ENCODE measurements around the gene FAIM.
"Not testable (repeated sequence)": the region's sequence is repeated elsewhere in the genome, so short reads cannot be mapped to it uniquely, and the experiment has no call there.

FAIM gene

DNA sequence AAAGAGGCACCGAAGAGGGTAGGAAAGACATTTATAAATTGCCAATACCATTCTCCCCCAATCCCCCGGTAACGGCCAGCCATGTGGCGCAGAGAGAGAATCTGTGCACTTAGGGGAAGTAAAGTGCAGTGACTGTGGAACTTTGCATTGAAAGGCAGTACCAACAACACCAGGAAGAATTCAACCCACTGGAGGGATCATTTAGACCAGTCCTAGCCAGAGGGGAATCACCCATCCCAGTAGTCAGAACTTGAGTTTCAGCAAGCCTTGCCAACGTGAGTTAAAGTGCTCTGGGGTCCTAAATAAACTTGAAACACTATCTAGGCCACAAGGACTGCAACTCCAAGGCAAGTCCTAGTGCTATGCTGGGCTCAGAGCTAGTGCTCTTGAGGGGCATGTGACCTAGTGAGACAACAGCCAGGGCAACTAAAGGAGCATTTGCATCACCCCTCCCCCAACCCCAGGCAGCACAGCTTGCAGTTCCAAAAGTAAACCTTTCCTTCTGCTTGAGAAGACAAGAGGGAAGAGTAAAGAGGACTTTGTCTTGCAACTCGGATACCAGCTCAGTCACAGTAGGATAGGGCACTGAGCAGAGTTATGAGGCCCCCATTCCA, 29.5 kb upstream of the FAIM start:
- H3K27me3 ChIP-seq = no peaks in the 10 kb centered on the region
- H3K36me3 ChIP-seq = peaks cover 14% of the 10 kb centered on the region
- peaks cover 40% of the 10 kb centered on the region for H3K4me1 ChIP-seq
- H3K4me2 ChIP-seq = peak overlapping the region; percentile 78
- H3K4me3 ChIP-seq = no peak overlapping the region
- H3K9ac ChIP-seq = no peak overlapping the region
- peaks cover 11% of the 10 kb centered on the region for H3K9me3 ChIP-seq
- no peaks in the 10 kb centered on the region for H4K20me1 ChIP-seq
- TF ChIP-seq Cebpa-rat (IDR thresholded peaks at IDR 0.05) = no peak
- H3K27ac ChIP-seq = peak overlapping the region; percentile 69

DNA sequence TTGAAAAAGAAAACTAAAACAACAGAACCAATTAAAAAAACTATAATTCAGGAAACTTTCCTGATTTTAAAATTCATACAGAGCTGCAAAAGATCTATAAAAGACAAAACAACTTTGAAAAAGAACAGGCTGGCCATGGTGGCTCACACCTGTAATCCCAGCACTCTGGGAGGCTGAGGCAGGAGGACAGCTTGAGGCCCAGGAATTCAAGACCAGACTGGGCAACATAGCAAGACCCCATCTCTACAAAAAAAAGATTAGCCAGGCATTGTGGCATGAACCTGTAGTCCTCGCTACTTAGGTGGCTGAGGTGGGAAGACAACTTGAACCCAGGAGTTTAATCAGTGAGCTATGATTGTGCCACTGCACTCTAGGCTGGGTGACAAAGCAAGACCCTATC, 21.2 kb upstream of the FAIM start:
- no peak overlapping the region for H3K4me2 ChIP-seq
- TF ChIP-seq Cebpa-rat (IDR thresholded peaks at IDR 0.05) = no peak
- peaks cover 13% of the 10 kb centered on the region; the same call in 1 of the 2 replicates for H3K9me3 ChIP-seq
- peaks cover 29% of the 10 kb centered on the region for H3K36me3 ChIP-seq
- no peaks in the 10 kb centered on the region for H3K27me3 ChIP-seq
- H3K9ac ChIP-seq = no peak overlapping the region
- no peak overlapping the region for H3K4me3 ChIP-seq
- H3K27ac ChIP-seq = no peak overlapping the region
- H3K4me1 ChIP-seq = peaks cover 6% of the 10 kb centered on the region
- no peaks in the 10 kb centered on the region for H4K20me1 ChIP-seq

- H3K4me1 ChIP-seq = peaks cover 16% of the 10 kb centered on the region
- no peaks in the 10 kb centered on the region for H3K27me3 ChIP-seq
- no peak for TF ChIP-seq Cebpa-rat (IDR thresholded peaks at IDR 0.05)
- H3K27ac ChIP-seq = no peak overlapping the region
- H3K9ac ChIP-seq = no peak overlapping the region
- no peak overlapping the region for H3K4me3 ChIP-seq
- no peaks in the 10 kb centered on the region for H4K20me1 ChIP-seq
- peaks cover 13% of the 10 kb centered on the region; the same call in 1 of the 2 replicates for H3K9me3 ChIP-seq
- no peak overlapping the region for H3K4me2 ChIP-seq
- peaks cover 28% of the 10 kb centered on the region for H3K36me3 ChIP-seq
These were observed 20.1 kb upstream of the FAIM start for GRCh38 chr3:138588445-138588844.

DNA sequence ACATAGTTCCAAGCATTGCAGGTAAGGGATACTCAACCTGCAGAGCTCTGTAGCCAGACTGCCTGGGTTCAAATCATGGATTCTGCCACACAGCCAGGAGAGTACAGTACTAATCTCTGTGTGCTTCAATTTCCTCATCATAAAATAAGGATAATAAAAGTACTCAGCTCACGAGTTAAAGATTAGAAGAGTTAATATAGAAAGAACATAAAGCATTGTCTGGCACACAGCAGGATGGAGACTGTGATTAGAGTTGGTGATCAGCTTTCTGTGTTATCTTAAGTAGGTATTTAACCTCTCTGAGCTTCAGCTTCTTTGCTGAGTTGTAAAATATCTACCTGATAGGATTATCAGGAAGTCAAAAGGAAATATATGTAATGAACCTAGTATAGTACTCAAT, 17.2 kb upstream of the FAIM start:
- Histone ChIP-seq H3K27me3 (no peaks in the 10 kb centered on the region), H3K9me3 (peaks cover 2% of the 10 kb centered on the region; the same call in 1 of the 2 replicates), H3K4me2 (no peak overlapping the region), H3K36me3 (peaks cover 18% of the 10 kb centered on the region), H3K9ac (no peak overlapping the region), H3K4me3 (no peak overlapping the region), H4K20me1 (no peaks in the 10 kb centered on the region), H3K4me1 (peaks cover 23% of the 10 kb centered on the region), H3K27ac (no peak overlapping the region)
- TF ChIP-seq Cebpa-rat (IDR thresholded peaks at IDR 0.05) = no peak

DNA sequence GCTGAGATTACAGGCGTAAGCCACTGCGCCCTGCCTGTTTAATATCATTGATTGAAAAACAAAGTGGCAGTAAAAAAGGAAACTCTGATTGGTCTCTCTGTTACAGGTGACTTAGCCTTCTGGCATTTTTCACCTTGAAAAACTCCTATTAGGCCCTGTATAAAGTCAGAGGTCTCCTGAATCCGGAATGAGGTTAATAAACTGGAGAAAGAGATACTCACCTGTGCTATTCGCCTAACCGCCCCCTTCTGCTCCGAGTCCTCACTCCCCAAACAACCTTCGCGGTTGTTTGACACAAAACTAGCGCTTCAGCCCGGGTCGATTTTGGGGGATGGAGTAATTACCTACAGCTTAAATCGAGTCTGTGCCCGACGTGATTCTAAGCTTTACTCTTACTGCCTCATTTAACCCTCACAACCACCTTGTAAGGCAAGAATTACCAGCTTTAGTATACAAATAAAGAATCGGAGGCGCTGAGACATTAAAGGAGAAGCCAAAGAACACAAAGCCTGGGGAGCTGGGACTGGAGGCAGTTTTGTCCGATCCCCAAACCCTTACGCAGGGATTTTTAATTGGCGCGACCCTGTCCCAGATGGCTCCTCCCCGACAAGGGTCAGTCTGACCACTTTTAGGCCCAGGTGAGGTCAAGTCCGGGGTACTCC, 15.0 kb upstream of the FAIM start:
- peaks cover 4% of the 10 kb centered on the region; the same call in 1 of the 2 replicates for H3K9me3 ChIP-seq
- H4K20me1 ChIP-seq = no peaks in the 10 kb centered on the region
- peaks cover 9% of the 10 kb centered on the region for H3K36me3 ChIP-seq
- peak overlapping the region; percentile 83 for H3K27ac ChIP-seq
- peak overlapping the region; percentile 96 for H3K4me2 ChIP-seq
- peak overlapping the region; percentile 82 for H3K4me3 ChIP-seq
- H3K27me3 ChIP-seq = no peaks in the 10 kb centered on the region
- peaks cover 23% of the 10 kb centered on the region for H3K4me1 ChIP-seq
- peak overlapping the region; percentile 85 for H3K9ac ChIP-seq
- no peak for TF ChIP-seq Cebpa-rat (IDR thresholded peaks at IDR 0.05)

GRCh38 chr3:138594150-138594934, 14.2 kb upstream of the FAIM start, which contains the start of gene CEP70:
TSS of gene CEP70 (minus strand) at chr3:138594260. CDS start at chr3:138572927, 21,333 bp downstream.
- no peaks in the 10 kb centered on the region for H3K27me3 ChIP-seq
- no peak for TF ChIP-seq Cebpa-rat (IDR thresholded peaks at IDR 0.05)
- no peaks in the 10 kb centered on the region for H4K20me1 ChIP-seq
- peak within 1 kb of the TSS; percentile 82 for H3K4me3 ChIP-seq
- H3K9ac ChIP-seq = peak within 1 kb of the TSS; percentile 85
- peak within 1 kb of the TSS; percentile 96 for H3K4me2 ChIP-seq
- H3K36me3 ChIP-seq = peaks cover 6% of the 10 kb centered on the region
- H3K9me3 ChIP-seq = peaks cover 9% of the 10 kb centered on the region; the same call in 1 of the 2 replicates
- peak within 1 kb of the TSS; percentile 83 for H3K27ac ChIP-seq
- peaks cover 23% of the 10 kb centered on the region for H3K4me1 ChIP-seq

- Histone ChIP-seq H3K4me1 (peaks cover 23% of the 10 kb centered on the region), H4K20me1 (no peaks in the 10 kb centered on the region), H3K9ac (no peak overlapping the region), H3K27me3 (no peaks in the 10 kb centered on the region), H3K4me2 (peak overlapping the region; percentile 96), H3K27ac (no peak overlapping the region), H3K9me3 (peaks cover 9% of the 10 kb centered on the region; the same call in 1 of the 2 replicates), H3K4me3 (peak overlapping the region; percentile 82), H3K36me3 (peaks cover 6% of the 10 kb centered on the region)
- peak; percentile 71 for TF ChIP-seq Cebpa-rat (IDR thresholded peaks at IDR 0.05)
These were observed 13.5 kb upstream of the FAIM start for GRCh38 chr3:138594935-138595610.

- not testable (repeated sequence) for H4K20me1 ChIP-seq, H3K4me2 ChIP-seq, H3K36me3 ChIP-seq, H3K27me3 ChIP-seq, H3K27ac ChIP-seq, H3K9ac ChIP-seq, H3K4me3 ChIP-seq
- H3K4me1 ChIP-seq = peaks cover 18% of the 10 kb centered on the region
- H3K9me3 ChIP-seq = peaks cover 15% of the 10 kb centered on the region
These were observed 11.2 kb upstream of the FAIM start for GRCh38 chr3:138597186-138597976.

- Histone ChIP-seq H3K27me3 (no peaks in the 10 kb centered on the region), H3K4me1 (peaks cover 6% of the 10 kb centered on the region), H3K36me3 (0 out of 2 replicates have a peak, but pooled peaks cover 5% of the 10 kb centered on the region), H3K9me3 (peaks cover 27% of the 10 kb centered on the region), H3K4me2 (no peak overlapping the region), H3K4me3 (no peak overlapping the region), H3K27ac (no peak overlapping the region), H3K9ac (no peak overlapping the region), H4K20me1 (no peaks in the 10 kb centered on the region)
- no peak for TF ChIP-seq Cebpa-rat (IDR thresholded peaks at IDR 0.05)
These were observed 10.0 kb upstream of the FAIM start for GRCh38 chr3:138598534-138598933.
